Posterior cingulate gyrus (tissue), 11 donors: ENCODE data around the gene ARMH1.
"Not testable (repeated sequence)": the region's sequence is repeated elsewhere in the genome, so short reads cannot be mapped to it uniquely, and the experiment has no call there.

Source experiments
- DNase-seq, 10 donors: peaks; one replicate each; pipeline versions ENCODE4 v3.0.0 to v3.0.0-alpha.2; 2020 to 2021; ENCODE audit warnings: mixed read lengths in 3 of 10
- intact Hi-C: fragments of 100-400 bp; cut with DNase I; formaldehyde crosslinking; loops from one replicate; pipeline ENCODE4 v1.15.1; 2023

The ARMH1 gene

GRCh38 chr1:44747878-44748277 is 73.4 kb downstream of the ARMH1 start:
- intact Hi-C loops, result no loop called here
- no peak for DNase-seq

GRCh38 chr1:44757420-44757819 is 82.9 kb downstream of the ARMH1 start:
- intact Hi-C loops, result no loop called here
- DNase-seq, result no peak

GRCh38 chr1:44759077-44759476 is 84.6 kb downstream of the ARMH1 start:
- no peak for DNase-seq
- intact Hi-C loops, result no loop called here

GRCh38 chr1:44760876-44761275 is 86.4 kb downstream of the ARMH1 start:
- DNase-seq, result no peak
- intact Hi-C loops, result no loop called here

GRCh38 chr1:44766421-44766820 is 91.9 kb downstream of the ARMH1 start:
- intact Hi-C loops, DNase-seq: not testable (repeated sequence)
